ENCODE measurements around the gene VCAN.

The VCAN gene

GRCh38 chr5:83488821-83489220 lies 17.3 kb downstream of the VCAN start:
- in situ Hi-C loops (cut with HindIII; ENCODE audit: low pct_ligation_motif_present, low pct_unique_long_range_greater_than_20kb, low sequenced_read_pairs), result no loop called here

GRCh38 chr5:83490203-83490602 lies 18.7 kb downstream of the VCAN start:
- in situ Hi-C loops (cut with HindIII; ENCODE audit: low pct_ligation_motif_present, low pct_unique_long_range_greater_than_20kb, low sequenced_read_pairs), result no loop called here
- no peak for DNase-seq

More at GRCh38 chr5:83488821-83489220, 17.3 kb downstream of the VCAN start:
- DNase-seq, result no peak

GRCh38 chr5:83492331-83492730 lies 20.8 kb downstream of the VCAN start:
- in situ Hi-C loops (cut with HindIII; ENCODE audit: low pct_ligation_motif_present, low pct_unique_long_range_greater_than_20kb, low sequenced_read_pairs), result no loop called here
- DNase-seq, result no peak

GRCh38 chr5:83493644-83494043 lies 22.1 kb downstream of the VCAN start:
- no peak for DNase-seq
- in situ Hi-C loops (cut with HindIII; ENCODE audit: low pct_ligation_motif_present, low pct_unique_long_range_greater_than_20kb, low sequenced_read_pairs), result no loop called here

GRCh38 chr5:83494087-83494620 lies 22.6 kb downstream of the VCAN start:
- no peak for DNase-seq
- in situ Hi-C loops (cut with HindIII; ENCODE audit: low pct_ligation_motif_present, low pct_unique_long_range_greater_than_20kb, low sequenced_read_pairs), result no loop called here

- no peak for DNase-seq
- in situ Hi-C loops (cut with HindIII; ENCODE audit: low pct_ligation_motif_present, low pct_unique_long_range_greater_than_20kb, low sequenced_read_pairs), result no loop called here
Measured at GRCh38 chr5:83494666-83495065, 23.1 kb downstream of the VCAN start.

GRCh38 chr5:83496626-83497025 lies 25.1 kb downstream of the VCAN start:
- in situ Hi-C loops (cut with HindIII; ENCODE audit: low pct_ligation_motif_present, low pct_unique_long_range_greater_than_20kb, low sequenced_read_pairs), result no loop called here
- no peak for DNase-seq

- DNase-seq, result no peak
- in situ Hi-C loops (cut with HindIII; ENCODE audit: low pct_ligation_motif_present, low pct_unique_long_range_greater_than_20kb, low sequenced_read_pairs), result no loop called here
Measured at GRCh38 chr5:83498585-83498984, 27.0 kb downstream of the VCAN start.

- in situ Hi-C loops (cut with HindIII; ENCODE audit: low pct_ligation_motif_present, low pct_unique_long_range_greater_than_20kb, low sequenced_read_pairs), result no loop called here
- DNase-seq, result no peak
Measured at GRCh38 chr5:83503662-83504061, 32.1 kb downstream of the VCAN start.

GRCh38 chr5:83507431-83507830 lies 35.9 kb downstream of the VCAN start:
- in situ Hi-C loops (cut with HindIII; ENCODE audit: low pct_ligation_motif_present, low pct_unique_long_range_greater_than_20kb, low sequenced_read_pairs), result no loop called here

GRCh38 chr5:83509540-83509939 lies 38.0 kb downstream of the VCAN start:
- in situ Hi-C loops (cut with HindIII; ENCODE audit: low pct_ligation_motif_present, low pct_unique_long_range_greater_than_20kb, low sequenced_read_pairs), result no loop called here
- DNase-seq, result peak; percentile 39

More at GRCh38 chr5:83507431-83507830, 35.9 kb downstream of the VCAN start:
- no peak for DNase-seq

GRCh38 chr5:83510260-83510659 lies 38.7 kb downstream of the VCAN start:
- in situ Hi-C loops (cut with HindIII; ENCODE audit: low pct_ligation_motif_present, low pct_unique_long_range_greater_than_20kb, low sequenced_read_pairs), result no loop called here
- DNase-seq, result no peak

- peak; percentile 93 for DNase-seq
- in situ Hi-C loops (cut with HindIII; ENCODE audit: low pct_ligation_motif_present, low pct_unique_long_range_greater_than_20kb, low sequenced_read_pairs), result no loop called here
Measured at GRCh38 chr5:83512061-83512745, 40.7 kb downstream of the VCAN start.

- in situ Hi-C loops (cut with HindIII; ENCODE audit: low pct_ligation_motif_present, low pct_unique_long_range_greater_than_20kb, low sequenced_read_pairs), result no loop called here
- no peak for DNase-seq
Measured at GRCh38 chr5:83513081-83513480, 41.5 kb downstream of the VCAN start.

GRCh38 chr5:83513491-83513890 lies 41.9 kb downstream of the VCAN start:
- DNase-seq, result no peak
- in situ Hi-C loops (cut with HindIII; ENCODE audit: low pct_ligation_motif_present, low pct_unique_long_range_greater_than_20kb, low sequenced_read_pairs), result no loop called here

GRCh38 chr5:83516377-83516776 lies 44.8 kb downstream of the VCAN start:
- DNase-seq, result no peak
- in situ Hi-C loops (cut with HindIII; ENCODE audit: low pct_ligation_motif_present, low pct_unique_long_range_greater_than_20kb, low sequenced_read_pairs), result no loop called here

GRCh38 chr5:83517072-83517687 lies 45.6 kb downstream of the VCAN start:
- DNase-seq, result no peak
- in situ Hi-C loops (cut with HindIII; ENCODE audit: low pct_ligation_motif_present, low pct_unique_long_range_greater_than_20kb, low sequenced_read_pairs), result no loop called here

GRCh38 chr5:83517688-83518085 lies 46.1 kb downstream of the VCAN start:
- DNase-seq, result no peak

GRCh38 chr5:83518319-83519061 lies 46.9 kb downstream of the VCAN start:
- DNase-seq, result no peak
- in situ Hi-C loops (cut with HindIII; ENCODE audit: low pct_ligation_motif_present, low pct_unique_long_range_greater_than_20kb, low sequenced_read_pairs), result no loop called here

More at GRCh38 chr5:83517688-83518085, 46.1 kb downstream of the VCAN start:
- in situ Hi-C loops (cut with HindIII; ENCODE audit: low pct_ligation_motif_present, low pct_unique_long_range_greater_than_20kb, low sequenced_read_pairs), result no loop called here

Measured in ACHN (cell line).